H1 (cell line): ENCODE data around the gene RNF6. TPM values are rescaled to one million over a fixed set of nuclear protein-coding genes. Genes with fewer than 3 reads are reported as not detected.

ENCODE experiments used
- CTCF ChIA-PET: fragments of 300-600 bp; sonication (Branson Sonifier 250); formaldehyde crosslinking; loops from one replicate; lab custom pipeline; 2021; ENCODE audit not compliant: partially characterized antibody; lab: Charles Lee
- POLR2A ChIA-PET: fragments of 300-600 bp; sonication (Branson Sonifier 250); formaldehyde crosslinking; loops from one replicate; lab custom pipeline; 2021; ENCODE audit warnings: inconsistent platforms; ENCODE audit not compliant: partially characterized antibody; lab: Charles Lee
- DNase-seq, 2 experiments: peaks; one replicate each; pipeline versions ENCODE4 v3.0.0 to v3.0.0-alpha.2; 2010 to 2022; ENCODE audit warnings: low spot score in 2 of 2, low read depth in 1 of 2, mixed read lengths in 1 of 2
- FAIRE-seq: peaks from 2 replicates; lab custom pipeline; 2011; peaks lifted over from hg19 to GRCh38; lab: Jason Lieb, UNC
- H2AFZ ChIP-seq: 2 replicates; pipeline ENCODE4 v1.8.1; 2012; ENCODE audit warnings: low read length, inconsistent platforms
- H2AK5ac ChIP-seq: 2 replicates; pipeline ENCODE4 v1.6.1; 2013; ENCODE audit warnings: low read depth, low read length
- H2BK120ac ChIP-seq: replicated peaks from 2 replicates; pipeline ENCODE3; 2013; ENCODE audit warnings: low read depth, low read length, inconsistent platforms
- H2BK12ac ChIP-seq: 2 replicates; pipeline ENCODE4 v1.6.1; 2013; ENCODE audit warnings: low read depth, low read length
- H2BK15ac ChIP-seq: 2 replicates; pipeline ENCODE4 v1.6.1; 2013; ENCODE audit warnings: low read length
- H2BK20ac ChIP-seq: 2 replicates; pipeline ENCODE4 v1.6.1; 2013; ENCODE audit warnings: low read length
- H2BK5ac ChIP-seq: 2 replicates; pipeline ENCODE4 v1.6.1; 2013; ENCODE audit warnings: low read depth, low read length
- H3K14ac ChIP-seq: 2 replicates; pipeline ENCODE4 v1.6.1; 2013; ENCODE audit warnings: inconsistent platforms; ENCODE audit not compliant: insufficient read length
- H3K18ac ChIP-seq: 2 replicates; pipeline ENCODE4 v1.6.1; 2013; ENCODE audit warnings: low read length; ENCODE audit errors: extremely low read depth
- H3K23ac ChIP-seq: 2 replicates; pipeline ENCODE4 v1.6.1; 2013; ENCODE audit warnings: inconsistent platforms; ENCODE audit not compliant: insufficient read length
- H3K23me2 ChIP-seq: 2 replicates; pipeline ENCODE4 v1.6.1; 2013; ENCODE audit warnings: low read depth, low read length
- H3K27ac ChIP-seq: 2 replicates; pipeline ENCODE4 v1.6.1; 2011; ENCODE audit warnings: low read depth, low read length, inconsistent platforms
- H3K27me3 ChIP-seq, 4 experiments: replicated peaks in 1 of 4; 1 replicate in 1 of 4; 2 replicates in 3 of 4; pipeline versions ENCODE4 v1.6.1 to v1.8.1; 2011 to 2013; ENCODE audit warnings: low read length in 3 of 4, mild to moderate bottlenecking in 3 of 4, inconsistent platforms in 2 of 4, mixed read lengths in 2 of 4, moderate library complexity in 1 of 4; ENCODE audit not compliant: control insufficient read depth in 3 of 4, insufficient read depth in 3 of 4; ENCODE audit errors: extremely low read depth in 1 of 4
- H3K36me3 ChIP-seq, 4 experiments: 2 replicates each; pipeline versions ENCODE4 v1.6.1 to v1.8.1; 2011 to 2013; ENCODE audit warnings: mild to moderate bottlenecking in 4 of 4, low read length in 3 of 4, moderate library complexity in 2 of 4, control low read depth in 1 of 4, inconsistent platforms in 1 of 4; ENCODE audit not compliant: insufficient read depth in 4 of 4, control insufficient read depth in 2 of 4
- H3K4ac ChIP-seq: replicated peaks from 2 replicates; pipeline ENCODE3; 2013; ENCODE audit warnings: low read length, low read depth, mixed read lengths, inconsistent platforms; ENCODE audit not compliant: insufficient read length
- H3K4me1 ChIP-seq, 4 experiments: replicated peaks in 1 of 4; 1 replicate in 1 of 4; 2 replicates in 3 of 4; pipeline versions ENCODE4 v1.6.1 to v1.8.1; 2011 to 2013; ENCODE audit warnings: low read length in 3 of 4, inconsistent platforms in 2 of 4, mixed read lengths in 1 of 4; ENCODE audit not compliant: insufficient read depth in 4 of 4, control insufficient read depth in 3 of 4
- H3K4me2 ChIP-seq, 2 experiments: 2 replicates each; pipeline versions ENCODE4 v1.6.1 to v1.8.1; 2011 to 2013; ENCODE audit warnings: low read depth in 2 of 2, low read length in 2 of 2, control low read depth in 1 of 2, inconsistent platforms in 1 of 2, mild to moderate bottlenecking in 1 of 2; ENCODE audit not compliant: insufficient read depth in 1 of 2
- H3K4me3 ChIP-seq, 4 experiments: fragments of 200-600, 300-600 bp in 1 of 4; sonication (generic), shearing (Covaris generic), sonication (Bioruptor Twin) in 1 of 4; 2 replicates each; pipeline versions ENCODE4 v1.5.1 to v1.8.1; 2011 to 2016; ENCODE audit warnings: low read length in 4 of 4, low read depth in 3 of 4, control low read depth in 2 of 4, inconsistent platforms in 2 of 4, mild to moderate bottlenecking in 2 of 4, mixed read lengths in 1 of 4, moderate library complexity in 1 of 4; ENCODE audit not compliant: insufficient read depth in 2 of 4; ENCODE audit errors: extremely low read depth in 1 of 4
- H3K56ac ChIP-seq: replicated peaks from 2 replicates; pipeline ENCODE3; 2013; ENCODE audit warnings: low read depth, mild to moderate bottlenecking, mixed read lengths, low read length, inconsistent platforms; ENCODE audit not compliant: insufficient read length
- H3K79me1 ChIP-seq: 2 replicates; pipeline ENCODE4 v1.6.1; 2013; ENCODE audit warnings: low read depth, low read length, control low read depth
- H3K79me2 ChIP-seq, 2 experiments: 2 replicates each; pipeline versions ENCODE4 v1.6.1 to v1.8.1; 2012 to 2013; ENCODE audit warnings: low read length in 2 of 2, mild to moderate bottlenecking in 2 of 2, inconsistent platforms in 1 of 2; ENCODE audit not compliant: insufficient read depth in 2 of 2, control insufficient read depth in 1 of 2
- H3K9ac ChIP-seq, 4 experiments: replicated peaks in 1 of 4; 1 replicate in 1 of 4; 2 replicates in 3 of 4; pipeline versions ENCODE4 v1.6.1 to v1.8.1; 2011 to 2013; ENCODE audit warnings: low read depth in 3 of 4, low read length in 3 of 4, control low read depth in 2 of 4, mild to moderate bottlenecking in 2 of 4, moderate library complexity in 2 of 4, inconsistent platforms in 1 of 4; ENCODE audit errors: extremely low read depth in 1 of 4
- H3K9me3 ChIP-seq, 2 experiments: 2 replicates each; pipeline versions ENCODE4 v1.6.1 to v1.8.1; 2012 to 2013; ENCODE audit warnings: mild to moderate bottlenecking in 2 of 2, moderate library complexity in 2 of 2, control low read depth in 1 of 2, inconsistent platforms in 1 of 2, low read depth in 1 of 2, low read length in 1 of 2, mixed read lengths in 1 of 2; ENCODE audit not compliant: insufficient read depth in 2 of 2
- H4K20me1 ChIP-seq, 2 experiments: replicated peaks in 1 of 2; 2 replicates each; pipeline versions ENCODE3 to v1.8.1; 2011 to 2013; ENCODE audit warnings: inconsistent platforms in 2 of 2, low read length in 2 of 2, mild to moderate bottlenecking in 1 of 2; ENCODE audit not compliant: insufficient read depth in 2 of 2, control insufficient read depth in 1 of 2
- H4K5ac ChIP-seq: 2 replicates; pipeline ENCODE4 v1.6.1; 2013; ENCODE audit warnings: low read length, low read depth, mixed read lengths, inconsistent platforms; ENCODE audit not compliant: insufficient read length
- H4K8ac ChIP-seq: 2 replicates; pipeline ENCODE4 v1.8.0; 2013; ENCODE audit warnings: mild to moderate bottlenecking, moderate library complexity, low read length, inconsistent platforms; ENCODE audit not compliant: insufficient read depth; ENCODE audit errors: extremely low read depth
- H4K91ac ChIP-seq: replicated peaks from 2 replicates; pipeline ENCODE3; 2013; ENCODE audit warnings: low read length, mixed read lengths, inconsistent platforms; ENCODE audit not compliant: insufficient read length
- BCL11A ChIP-seq, 2 experiments: IDR thresholded peaks; one replicate each; pipeline ENCODE4 v1.6.1; 2011; ENCODE audit warnings: low read depth in 2 of 2, low read length in 2 of 2, mild to moderate bottlenecking in 2 of 2
- CEBPB ChIP-seq: IDR thresholded peaks from 2 replicates; pipeline ENCODE4 v1.6.1; 2012; ENCODE audit warnings: low read depth, low read length
- CTBP2 ChIP-seq: IDR thresholded peaks from 2 replicates; pipeline ENCODE4 v1.7.0; 2011; ENCODE audit warnings: borderline replicate concordance, mild to moderate bottlenecking, moderate library complexity, mixed read lengths, low read length; ENCODE audit not compliant: insufficient read depth, insufficient read length
- SIN3A ChIP-seq, 2 experiments: IDR thresholded peaks in 1 of 2; conservative IDR thresholded peaks in 1 of 2; 2 replicates each; pipeline ENCODE4 v1.6.1; 2011 to 2012; ENCODE audit warnings: low read length in 2 of 2, improper control_type of control experiment in 1 of 2, low read depth in 1 of 2, mild to moderate bottlenecking in 1 of 2
- SIRT6 ChIP-seq: IDR thresholded peaks from one replicate; pipeline ENCODE4 v1.7.1; 2012; ENCODE audit warnings: low read length, inconsistent platforms
- SP2 ChIP-seq: IDR thresholded peaks from 2 replicates; pipeline ENCODE4 v1.6.1; 2012; ENCODE audit warnings: mild to moderate bottlenecking, low read length, inconsistent platforms
- WGBS, 2 experiments: shearing (Covaris generic) in 1 of 2; methylation state at CpG; one replicate each; pipeline versions ENCODE4 v1.1.6 to v1.1.7; 2013 to 2015; ENCODE audit warnings: low lambda C conversion rate in 2 of 2, mixed read lengths in 2 of 2, inconsistent platforms in 1 of 2, low coverage in 1 of 2, missing lambda C conversion rate in 1 of 2; ENCODE audit not compliant: insufficient replicate concordance in 2 of 2, insufficient coverage in 1 of 2, insufficient read length in 1 of 2; ENCODE audit errors: extremely low coverage in 1 of 2, missing lambda C conversion rate in 1 of 2; 5-methylcytosine and 5-hydroxymethylcytosine counted together
- polyA plus RNA-seq, 7 experiments: library from polyadenylated mRNA; depleted of rRNA in 3 of 7; stranded (reverse) in 5 of 7; unstranded in 2 of 7; fragments of >200 nt in 5 of 7; fragments of 200-250 nt in 2 of 7; gene quantifications; 1 replicate in 5 of 7; 2 replicates in 1 of 7; 4 replicates in 1 of 7; pipeline versions ENCODE4 v1.2.1 to v1.2.3, GENCODE V29; 2011 to 2013; ENCODE audit warnings: missing spikeins in 2 of 7, mixed read lengths in 2 of 7
- total RNA-seq: library from RNA; stranded (reverse); fragmentation: NEBNext Ultra II Directional; extraction: Animal tissue kit (Norgen Biotek cat#: 25700); gene quantifications from 2 replicates; pipeline ENCODE4 v1.2.1, GENCODE V29; 2021
- TF ChIP-seq, protein P1 (sequence below): IDR thresholded peaks from 2 replicates; pipeline ENCODE4 v1.6.1; 2012; ENCODE audit warnings: low read length, inconsistent platforms

The RNF6 gene
- total and polyA plus RNA-seq, 2 of the 8 experiments (the other 6 are each of a cell fraction or from before 2014, with no cell fraction given), result 4.0 to 13.8 TPM

DNA sequence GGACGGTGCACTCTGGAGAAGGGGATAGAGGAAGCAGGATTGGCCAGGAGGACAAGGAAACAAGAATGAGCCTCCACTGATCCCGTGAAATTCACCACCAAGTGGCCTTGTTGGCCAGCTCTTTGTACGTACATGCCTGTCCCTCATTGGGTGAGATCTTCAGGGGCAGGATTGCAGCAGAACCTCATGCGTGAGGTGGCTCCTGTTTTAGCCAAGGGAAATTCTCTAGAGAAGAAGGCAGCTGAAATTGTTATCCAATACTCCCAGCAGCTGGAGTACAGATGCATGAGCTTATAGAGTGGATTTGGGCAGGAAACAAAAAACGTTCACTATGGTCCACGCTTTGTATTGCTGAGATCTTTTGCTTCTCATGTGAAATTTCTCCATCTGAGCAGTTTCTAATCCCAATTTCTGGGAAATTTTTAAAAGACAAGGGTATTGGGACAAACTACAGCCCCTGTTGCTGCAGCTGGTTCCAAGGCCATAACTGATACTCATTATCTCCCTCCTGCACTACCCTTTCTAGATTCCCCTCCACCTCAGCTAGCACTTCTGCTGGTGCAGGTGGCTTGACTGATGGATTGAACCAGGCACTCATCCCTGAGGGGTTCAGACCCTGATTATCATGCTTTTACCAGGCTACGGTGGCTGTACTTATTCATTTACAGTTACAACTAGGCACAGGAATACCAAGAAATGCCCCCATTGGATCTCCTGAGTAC lies 3.9 kb upstream of the RNF6 start:
- Histone ChIP-seq H3K23me2 (peaks cover 6% of the 10 kb centered on the region; the same call in 1 of the 2 replicates), H2AFZ (no peak overlapping the region), H4K8ac (no peak overlapping the region), H3K79me2 (no peaks in the 10 kb centered on the region), H3K27ac (no peak overlapping the region), H2BK20ac (no peak overlapping the region), H4K20me1 (no peaks in the 10 kb centered on the region), H3K9me3 (no peaks in the 10 kb centered on the region), H3K79me1 (no peaks in the 10 kb centered on the region), H2BK15ac (no peak overlapping the region), H3K4me3 (no peak overlapping the region), H3K4me2 (no peak overlapping the region), H3K56ac (no peak overlapping the region), H2BK12ac (no peak overlapping the region), H3K14ac (no peak overlapping the region), H3K9ac (no peak overlapping the region), H3K23ac (no peak overlapping the region), H3K4ac (no peak overlapping the region), H2AK5ac (no peak overlapping the region), H3K36me3 (no peaks in the 10 kb centered on the region), H2BK120ac (no peak overlapping the region), H4K5ac (no peak overlapping the region), H3K27me3 (no peaks in the 10 kb centered on the region; a peak in 2 of 7 replicates), H3K4me1 (no peaks in the 10 kb centered on the region), H4K91ac (no peak overlapping the region), H2BK5ac (no peak overlapping the region), H3K18ac (no peak overlapping the region)
- WGBS, 2 experiments, result 85% methylated on average over 7 of the region's 7 CpGs; no CpG with 5 or more reads in 1 of the 2 experiments
- ChIA-PET POLR2A (no interaction called here), CTCF (interaction anchor here (1.0 kb wide), 1 partner anchor 380 kb away, joined by 3 read pairs; no protein-coding TSS in a partner anchor)
- DNase-seq (no peak), FAIRE-seq (no peak)
- TF ChIP-seq SIRT6, result no peak
- no peak for TF ChIP-seq SIN3A (conservative IDR thresholded peaks at IDR 0.05 in 1 of 2, IDR thresholded peaks at IDR 0.05 in 1 of 2; ENCODE audit: low read depth in 1 of 2, low read length in 2 of 2)
- TF ChIP-seq CEBPB, result no peak
- TF ChIP-seq CTBP2, result no peak
- TF ChIP-seq, protein P1, sequence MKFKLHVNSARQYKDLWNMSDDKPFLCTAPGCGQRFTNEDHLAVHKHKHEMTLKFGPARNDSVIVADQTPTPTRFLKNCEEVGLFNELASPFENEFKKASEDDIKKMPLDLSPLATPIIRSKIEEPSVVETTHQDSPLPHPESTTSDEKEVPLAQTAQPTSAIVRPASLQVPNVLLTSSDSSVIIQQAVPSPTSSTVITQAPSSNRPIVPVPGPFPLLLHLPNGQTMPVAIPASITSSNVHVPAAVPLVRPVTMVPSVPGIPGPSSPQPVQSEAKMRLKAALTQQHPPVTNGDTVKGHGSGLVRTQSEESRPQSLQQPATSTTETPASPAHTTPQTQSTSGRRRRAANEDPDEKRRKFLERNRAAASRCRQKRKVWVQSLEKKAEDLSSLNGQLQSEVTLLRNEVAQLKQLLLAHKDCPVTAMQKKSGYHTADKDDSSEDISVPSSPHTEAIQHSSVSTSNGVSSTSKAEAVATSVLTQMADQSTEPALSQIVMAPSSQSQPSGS, result no peak
- TF ChIP-seq SP2, result no peak
- no peak for TF ChIP-seq BCL11A (IDR thresholded peaks at IDR 0.05; ENCODE audit: low read depth in 2 of 2, low read length in 2 of 2)
